Osteoblast (primary cell): ENCODE data around the gene SMAD3. TPM values are rescaled to one million over a fixed set of nuclear protein-coding genes. Genes with fewer than 3 reads are reported as not detected.

Source experiments
- DNase-seq: peaks from one replicate; pipeline ENCODE4 v3.0.0; 2011; ENCODE audit warnings: low spot score, mixed read lengths; ENCODE audit not compliant: insufficient read length; ENCODE audit errors: missing footprints
- H2AFZ ChIP-seq: 2 replicates; pipeline ENCODE4 v1.6.0; 2011; ENCODE audit warnings: mild to moderate bottlenecking, low read length
- H3K27ac ChIP-seq: 2 replicates; pipeline ENCODE4 v1.5.1; 2011; ENCODE audit warnings: mild to moderate bottlenecking, low read depth, low read length, moderate library complexity
- H3K27me3 ChIP-seq: 2 replicates; pipeline ENCODE4 v1.6.0; 2012; ENCODE audit warnings: mild to moderate bottlenecking, control low read depth, inconsistent platforms, low read length, moderate library complexity; ENCODE audit not compliant: insufficient read depth
- H3K36me3 ChIP-seq: 2 replicates; pipeline ENCODE4 v1.5.1; 2011; ENCODE audit warnings: mild to moderate bottlenecking, low read length, control low read depth, moderate library complexity; ENCODE audit not compliant: insufficient read depth
- H3K4me1 ChIP-seq: 2 replicates; pipeline ENCODE4 v1.5.1; 2011; ENCODE audit warnings: mild to moderate bottlenecking, low read length, control low read depth, moderate library complexity; ENCODE audit not compliant: insufficient read depth
- H3K4me2 ChIP-seq: 2 replicates; pipeline ENCODE4 v1.6.0; 2011; ENCODE audit warnings: mild to moderate bottlenecking, low read length; ENCODE audit not compliant: insufficient read depth
- H3K4me3 ChIP-seq: fragments of 200-600 bp; sonication (generic); 3 replicates; pipeline ENCODE4 v1.5.1; 2012; ENCODE audit warnings: mild to moderate bottlenecking, low read length, inconsistent platforms; ENCODE audit not compliant: insufficient read depth
- H3K79me2 ChIP-seq: 2 replicates; pipeline ENCODE4 v1.6.0; 2012; ENCODE audit warnings: mild to moderate bottlenecking, low read length, control low read depth, inconsistent platforms; ENCODE audit not compliant: insufficient read depth
- H3K9me3 ChIP-seq: 2 replicates; pipeline ENCODE4 v1.5.1; 2011; ENCODE audit warnings: low read depth, low read length, control low read depth
- H4K20me1 ChIP-seq: 2 replicates; pipeline ENCODE4 v1.6.0; 2012; ENCODE audit warnings: mild to moderate bottlenecking, low read length, control low read depth; ENCODE audit not compliant: insufficient read depth
- CTCF ChIP-seq: IDR thresholded peaks from 2 replicates; pipeline ENCODE4 v1.5.1; 2011; ENCODE audit warnings: mild to moderate bottlenecking, low read depth, low read length, moderate library complexity; ENCODE audit errors: extremely low read depth
- total RNA-seq: library from RNA; depleted of rRNA; stranded (reverse); fragments of >200 nt; gene quantifications from 2 replicates; pipeline ENCODE4 v1.2.3, GENCODE V29; 2012

Gene SMAD3
- total RNA-seq, 1 donor, result 60.1 TPM

GRCh38 chr15:67216859-67217258 is 151.5 kb downstream of the SMAD3 start:
- DNase-seq, result no peak
- H3K4me3 ChIP-seq, result no peak overlapping the region
- no peaks in the 10 kb centered on the region for H4K20me1 ChIP-seq
- peaks cover 3% of the 10 kb centered on the region for H3K79me2 ChIP-seq
- no peaks in the 10 kb centered on the region for H3K9me3 ChIP-seq
- H3K4me2 ChIP-seq, result no peak overlapping the region
- no peak overlapping the region for H3K27ac ChIP-seq
- H3K36me3 ChIP-seq, result peaks cover 6% of the 10 kb centered on the region
- no peaks in the 10 kb centered on the region for H3K27me3 ChIP-seq
- peaks cover 4% of the 10 kb centered on the region for H3K4me1 ChIP-seq
- H2AFZ ChIP-seq, result no peak overlapping the region
- no peak for TF ChIP-seq CTCF

- no peak overlapping the region for H3K4me2 ChIP-seq
- no peak for DNase-seq
- TF ChIP-seq CTCF, result no peak
- H3K79me2 ChIP-seq, result peaks cover 17% of the 10 kb centered on the region
- H3K4me3 ChIP-seq, result no peak overlapping the region
- H3K27me3 ChIP-seq, result no peaks in the 10 kb centered on the region
- no peak overlapping the region for H2AFZ ChIP-seq
- peaks cover 6% of the 10 kb centered on the region for H3K36me3 ChIP-seq
- no peaks in the 10 kb centered on the region for H3K4me1 ChIP-seq
- no peak overlapping the region for H3K27ac ChIP-seq
- no peaks in the 10 kb centered on the region for H4K20me1 ChIP-seq
- H3K9me3 ChIP-seq, result no peaks in the 10 kb centered on the region
These were observed 153.0 kb downstream of the SMAD3 start for GRCh38 chr15:67218428-67218827.

GRCh38 chr15:67219288-67219687 is 153.9 kb downstream of the SMAD3 start:
- DNase-seq, result no peak
- Histone ChIP-seq H3K36me3 (peaks cover 10% of the 10 kb centered on the region), H3K27ac (no peak overlapping the region), H3K9me3 (no peaks in the 10 kb centered on the region), H3K4me3 (no peak overlapping the region), H2AFZ (no peak overlapping the region), H3K4me2 (no peak overlapping the region), H3K79me2 (peaks cover 22% of the 10 kb centered on the region), H4K20me1 (no peaks in the 10 kb centered on the region), H3K27me3 (no peaks in the 10 kb centered on the region), H3K4me1 (peaks cover 5% of the 10 kb centered on the region)
- TF ChIP-seq CTCF, result no peak

- no peak for TF ChIP-seq CTCF
- Histone ChIP-seq H3K9me3 (no peaks in the 10 kb centered on the region), H3K27me3 (no peaks in the 10 kb centered on the region), H3K79me2 (peaks cover 37% of the 10 kb centered on the region), H3K27ac (peak overlapping the region; percentile 86), H4K20me1 (no peaks in the 10 kb centered on the region), H3K4me3 (no peak overlapping the region), H3K4me1 (peaks cover 23% of the 10 kb centered on the region), H2AFZ (no peak overlapping the region), H3K36me3 (peaks cover 9% of the 10 kb centered on the region), H3K4me2 (peak overlapping the region; percentile 37)
- no peak for DNase-seq
These were observed 159.5 kb downstream of the SMAD3 start for GRCh38 chr15:67224889-67225288.
